ENCODE data around the gene GC. TPM values are rescaled to one million over a fixed set of nuclear protein-coding genes. Genes with fewer than 3 reads are reported as not detected.

The GC gene
- total RNA-seq, 2 experiments from 2014 or later, result not detected

DNA sequence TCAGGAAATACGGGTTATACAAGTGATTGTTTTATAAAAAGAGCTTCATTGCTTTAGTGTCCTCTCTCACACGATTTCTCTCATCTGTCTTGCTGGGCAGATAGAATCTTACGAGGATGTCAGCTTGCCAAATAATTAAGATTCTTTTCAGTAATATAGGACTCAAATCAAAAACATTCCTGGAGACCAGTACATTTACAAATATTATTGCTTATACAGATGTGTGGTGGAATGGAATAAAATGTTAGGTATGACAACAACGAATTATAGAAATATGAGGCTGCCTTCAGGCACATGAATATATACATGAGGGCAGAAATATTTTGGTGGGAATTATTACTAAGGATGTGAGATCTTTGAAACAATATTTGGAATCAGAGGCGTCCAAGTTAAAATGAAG lies 88.9 kb downstream of the GC start:
- ChIA-PET POLR2A (no interaction called here), CTCF (no interaction called here)
- Histone ChIP-seq H3K36me3 (ENCODE audit: insufficient read depth, low read length) (no peaks in the 10 kb centered on the region), H3K9me3 (ENCODE audit: control insufficient read depth in 1 of 2, insufficient read depth in 1 of 2, low read length in 2 of 2) (no peaks in the 10 kb centered on the region), H3K27ac (ENCODE audit: low read depth in 1 of 2, low read length in 2 of 2) (no peak overlapping the region), H3K4me3 (ENCODE audit: low read length) (no peak overlapping the region), H3K4me1 (ENCODE audit: insufficient read depth, low read length) (no peaks in the 10 kb centered on the region), H3K27me3 (ENCODE audit: control insufficient read depth in 1 of 2, insufficient read depth in 2 of 2, low read length in 2 of 2) (peaks cover 0 to 4% of the 10 kb centered on the region in 2 experiments)
- H3K36me3 Mint-ChIP-seq (ENCODE audit: low read depth), result no peaks in the 10 kb centered on the region
- no peak overlapping the region for H3K4me3 Mint-ChIP-seq
- no peaks in the 10 kb centered on the region for H3K9me3 Mint-ChIP-seq
- ATAC-seq (ENCODE audit: poor library complexity) (no peak), DNase-seq (no peak)
- intact Hi-C loops (cut with DNase I, micrococcal nuclease), result no loop called here
- no peaks in the 10 kb centered on the region for H3K4me1 Mint-ChIP-seq (ENCODE audit: low read depth)
- TF ChIP-seq, protein P1, sequence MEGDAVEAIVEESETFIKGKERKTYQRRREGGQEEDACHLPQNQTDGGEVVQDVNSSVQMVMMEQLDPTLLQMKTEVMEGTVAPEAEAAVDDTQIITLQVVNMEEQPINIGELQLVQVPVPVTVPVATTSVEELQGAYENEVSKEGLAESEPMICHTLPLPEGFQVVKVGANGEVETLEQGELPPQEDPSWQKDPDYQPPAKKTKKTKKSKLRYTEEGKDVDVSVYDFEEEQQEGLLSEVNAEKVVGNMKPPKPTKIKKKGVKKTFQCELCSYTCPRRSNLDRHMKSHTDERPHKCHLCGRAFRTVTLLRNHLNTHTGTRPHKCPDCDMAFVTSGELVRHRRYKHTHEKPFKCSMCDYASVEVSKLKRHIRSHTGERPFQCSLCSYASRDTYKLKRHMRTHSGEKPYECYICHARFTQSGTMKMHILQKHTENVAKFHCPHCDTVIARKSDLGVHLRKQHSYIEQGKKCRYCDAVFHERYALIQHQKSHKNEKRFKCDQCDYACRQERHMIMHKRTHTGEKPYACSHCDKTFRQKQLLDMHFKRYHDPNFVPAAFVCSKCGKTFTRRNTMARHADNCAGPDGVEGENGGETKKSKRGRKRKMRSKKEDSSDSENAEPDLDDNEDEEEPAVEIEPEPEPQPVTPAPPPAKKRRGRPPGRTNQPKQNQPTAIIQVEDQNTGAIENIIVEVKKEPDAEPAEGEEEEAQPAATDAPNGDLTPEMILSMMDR (IDR thresholded peaks at IDR 0.05), result no peak
- peaks cover 37% of the 10 kb centered on the region for H3K27me3 Mint-ChIP-seq
- H3K27ac Mint-ChIP-seq, result no peak overlapping the region

DNA sequence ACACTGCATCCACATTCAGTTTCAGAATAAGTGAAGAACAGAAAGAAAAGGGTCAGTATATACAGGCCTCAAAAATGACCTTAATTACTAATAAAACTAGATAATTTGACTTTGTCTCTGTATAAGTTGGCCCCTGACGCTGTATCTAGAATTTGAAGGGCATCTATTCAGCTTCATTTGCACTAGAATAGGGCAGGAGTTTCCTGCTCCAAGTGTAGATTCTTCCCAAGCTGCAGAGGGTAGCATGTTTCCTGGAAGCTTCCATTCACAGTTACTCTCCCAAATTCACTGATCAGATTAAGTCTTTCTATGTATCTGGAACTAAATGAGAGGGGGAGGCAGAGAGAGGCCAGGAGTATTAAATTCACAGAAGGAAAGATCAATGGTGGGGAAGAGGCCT lies 90.9 kb downstream of the GC start:
- CTCF ChIA-PET, result interaction anchor here (1.2 kb wide), 1 partner anchor 10 kb away, joined by 3 read pairs; no protein-coding TSS in a partner anchor
- Mint-ChIP-seq H3K9me3 (no peaks in the 10 kb centered on the region), H3K36me3 (ENCODE audit: low read depth) (no peaks in the 10 kb centered on the region), H3K27me3 (peaks cover 51% of the 10 kb centered on the region), H3K27ac (no peak overlapping the region), H3K4me3 (no peak overlapping the region), H3K4me1 (ENCODE audit: low read depth) (no peaks in the 10 kb centered on the region)
- POLR2A ChIA-PET, result no interaction called here
- no peaks in the 10 kb centered on the region for H3K36me3 ChIP-seq (ENCODE audit: insufficient read depth, low read length)
- no peaks in the 10 kb centered on the region for H3K4me1 ChIP-seq (ENCODE audit: insufficient read depth, low read length)
- H3K27me3 ChIP-seq (ENCODE audit: control insufficient read depth in 1 of 2, insufficient read depth in 2 of 2, low read length in 2 of 2), result peaks cover 0 to 4% of the 10 kb centered on the region in 2 experiments
- H3K9me3 ChIP-seq (ENCODE audit: control insufficient read depth in 1 of 2, insufficient read depth in 1 of 2, low read length in 2 of 2), result no peaks in the 10 kb centered on the region
- TF ChIP-seq, protein P1 (IDR thresholded peaks at IDR 0.05), result no peak
- intact Hi-C loops (cut with DNase I, micrococcal nuclease), result no loop called here
- DNase-seq (no peak), ATAC-seq (ENCODE audit: poor library complexity) (no peak)
- H3K4me3 ChIP-seq (ENCODE audit: low read length), result no peak overlapping the region
- no peak overlapping the region for H3K27ac ChIP-seq (ENCODE audit: low read depth in 1 of 2, low read length in 2 of 2)

DNA sequence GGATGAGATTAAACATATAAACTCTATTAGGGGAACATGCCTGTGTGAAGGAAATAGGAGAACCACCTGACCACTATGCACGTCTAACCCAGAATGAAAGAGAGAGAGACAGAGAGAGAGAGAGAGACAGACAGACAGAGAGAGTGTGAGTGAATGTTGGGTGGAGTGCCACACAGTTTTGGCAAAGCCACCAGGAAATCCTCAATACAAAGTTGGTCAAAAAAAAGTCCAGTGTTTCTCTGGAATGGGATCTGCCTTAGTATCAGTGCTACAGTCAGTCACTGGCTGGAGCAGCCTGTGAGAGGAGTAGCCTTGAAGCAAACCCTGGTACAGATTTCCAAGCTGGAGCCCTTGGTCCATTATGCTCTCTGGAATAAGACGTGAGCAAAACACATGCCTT lies 91.7 kb downstream of the GC start:
- POLR2A ChIA-PET, result no interaction called here
- no peaks in the 10 kb centered on the region for H3K9me3 Mint-ChIP-seq
- DNase-seq, result no peak
- H3K27ac ChIP-seq (ENCODE audit: low read depth in 1 of 2, low read length in 2 of 2), result no peak overlapping the region
- intact Hi-C loops (cut with DNase I, micrococcal nuclease), result no loop called here
- peaks cover 0 to 4% of the 10 kb centered on the region in 2 experiments for H3K27me3 ChIP-seq (ENCODE audit: control insufficient read depth in 1 of 2, insufficient read depth in 2 of 2, low read length in 2 of 2)
- no peaks in the 10 kb centered on the region for H3K36me3 ChIP-seq (ENCODE audit: insufficient read depth, low read length)
- H3K4me3 Mint-ChIP-seq, result no peak overlapping the region
- no peak for ATAC-seq (ENCODE audit: poor library complexity)
- TF ChIP-seq, protein P1 (IDR thresholded peaks at IDR 0.05), result no peak
- no peaks in the 10 kb centered on the region for H3K4me1 ChIP-seq (ENCODE audit: insufficient read depth, low read length)
- no peak overlapping the region for H3K27ac Mint-ChIP-seq
- H3K36me3 Mint-ChIP-seq (ENCODE audit: low read depth), result no peaks in the 10 kb centered on the region
- no peak overlapping the region for H3K4me3 ChIP-seq (ENCODE audit: low read length)
- H3K27me3 Mint-ChIP-seq, result peaks cover 50% of the 10 kb centered on the region
- H3K4me1 Mint-ChIP-seq (ENCODE audit: low read depth), result no peaks in the 10 kb centered on the region
- H3K9me3 ChIP-seq (ENCODE audit: control insufficient read depth in 1 of 2, insufficient read depth in 1 of 2, low read length in 2 of 2), result no peaks in the 10 kb centered on the region
- CTCF ChIA-PET, result interaction anchor here (1.2 kb wide), 1 partner anchor 10 kb away, joined by 3 read pairs; no protein-coding TSS in a partner anchor

Other genes with a start within 250 kb of the GC start
- gene NPFFR2, start 247.9 kb upstream of the GC start, total RNA-seq, result not detected

All from CD4-positive, alpha-beta T cell (primary cell).